Neutrophil (primary cell): ENCODE results near the gene KCNE1.
A peak's percentile ranks its signal among the peaks of the same experiment; 100 is the strongest.

Experiments used
- H3K27ac ChIP-seq: fragments of 200-600 bp; sonication (generic); 2 replicates; pipeline ENCODE4 v1.5.1; 2016; ENCODE audit warnings: mild to moderate bottlenecking, moderate library complexity
- H3K27me3 ChIP-seq: fragments of 200-600 bp; sonication (generic); 2 replicates; pipeline ENCODE4 v1.6.0; 2016; ENCODE audit warnings: mild to moderate bottlenecking
- H3K36me3 ChIP-seq: fragments of 200-600 bp; sonication (generic); 2 replicates; pipeline ENCODE4 v1.5.1; 2017
- H3K4me1 ChIP-seq, 2 experiments: fragments of 200-600 bp in 1 of 2; sonication (generic) in 1 of 2; 1 replicate in 1 of 2; 2 replicates in 1 of 2; pipeline versions ENCODE4 v1.5.1 to v1.6.1; 2013 to 2016; ENCODE audit warnings: low read depth in 1 of 2, low read length in 1 of 2, mild to moderate bottlenecking in 1 of 2, moderate library complexity in 1 of 2; ENCODE audit not compliant: control insufficient read depth in 1 of 2, insufficient read depth in 1 of 2
- H3K4me3 ChIP-seq, 2 experiments: fragments of 200-600 bp in 1 of 2; sonication (generic) in 1 of 2; 1 replicate in 1 of 2; 2 replicates in 1 of 2; pipeline ENCODE4 v1.5.1; 2013 to 2016; ENCODE audit warnings: low read depth in 1 of 2, low read length in 1 of 2, mild to moderate bottlenecking in 1 of 2, moderate library complexity in 1 of 2
- H3K9me3 ChIP-seq: fragments of 200-600 bp; sonication (generic); 2 replicates; pipeline ENCODE4 v1.5.1; 2016
- TF ChIP-seq, protein P1 (sequence below): fragments of 200-600 bp; sonication (generic); IDR thresholded peaks from 2 replicates; pipeline ENCODE4 v1.5.1; 2016; ENCODE audit warnings: antibody characterized with exemption

Gene KCNE1

DNA sequence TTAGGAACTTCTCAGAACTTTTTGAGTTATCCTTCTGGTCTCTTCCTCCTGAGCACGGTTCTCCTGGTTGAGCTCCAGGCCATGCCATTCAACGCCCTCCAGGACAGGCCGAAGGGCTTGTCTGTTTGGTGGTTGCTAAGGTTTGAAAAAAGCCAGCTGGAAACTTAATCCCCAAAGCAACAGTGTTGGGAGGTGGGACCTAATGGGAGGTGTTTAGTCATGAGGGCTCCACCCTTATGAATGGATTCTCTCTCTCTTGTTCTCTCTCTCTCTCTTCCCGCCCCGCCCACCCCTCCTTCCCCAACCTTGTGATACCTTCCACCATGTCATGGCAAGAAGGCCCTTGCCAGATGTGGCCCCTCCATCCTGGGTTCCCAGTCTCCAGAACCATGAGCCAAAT, 829 bp downstream of the KCNE1 start:
- peaks cover 76 to 82% of the 10 kb centered on the region in 2 experiments for H3K4me1 ChIP-seq
- peak overlapping the region; percentile 92 for H3K27ac ChIP-seq
- TF ChIP-seq, protein P1, sequence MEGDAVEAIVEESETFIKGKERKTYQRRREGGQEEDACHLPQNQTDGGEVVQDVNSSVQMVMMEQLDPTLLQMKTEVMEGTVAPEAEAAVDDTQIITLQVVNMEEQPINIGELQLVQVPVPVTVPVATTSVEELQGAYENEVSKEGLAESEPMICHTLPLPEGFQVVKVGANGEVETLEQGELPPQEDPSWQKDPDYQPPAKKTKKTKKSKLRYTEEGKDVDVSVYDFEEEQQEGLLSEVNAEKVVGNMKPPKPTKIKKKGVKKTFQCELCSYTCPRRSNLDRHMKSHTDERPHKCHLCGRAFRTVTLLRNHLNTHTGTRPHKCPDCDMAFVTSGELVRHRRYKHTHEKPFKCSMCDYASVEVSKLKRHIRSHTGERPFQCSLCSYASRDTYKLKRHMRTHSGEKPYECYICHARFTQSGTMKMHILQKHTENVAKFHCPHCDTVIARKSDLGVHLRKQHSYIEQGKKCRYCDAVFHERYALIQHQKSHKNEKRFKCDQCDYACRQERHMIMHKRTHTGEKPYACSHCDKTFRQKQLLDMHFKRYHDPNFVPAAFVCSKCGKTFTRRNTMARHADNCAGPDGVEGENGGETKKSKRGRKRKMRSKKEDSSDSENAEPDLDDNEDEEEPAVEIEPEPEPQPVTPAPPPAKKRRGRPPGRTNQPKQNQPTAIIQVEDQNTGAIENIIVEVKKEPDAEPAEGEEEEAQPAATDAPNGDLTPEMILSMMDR: no peak
- peak overlapping the region; percentile 71 to 75 for H3K4me3 ChIP-seq
- peaks cover 39% of the 10 kb centered on the region for H3K36me3 ChIP-seq
- no peaks in the 10 kb centered on the region for H3K9me3 ChIP-seq
- no peaks in the 10 kb centered on the region for H3K27me3 ChIP-seq

DNA sequence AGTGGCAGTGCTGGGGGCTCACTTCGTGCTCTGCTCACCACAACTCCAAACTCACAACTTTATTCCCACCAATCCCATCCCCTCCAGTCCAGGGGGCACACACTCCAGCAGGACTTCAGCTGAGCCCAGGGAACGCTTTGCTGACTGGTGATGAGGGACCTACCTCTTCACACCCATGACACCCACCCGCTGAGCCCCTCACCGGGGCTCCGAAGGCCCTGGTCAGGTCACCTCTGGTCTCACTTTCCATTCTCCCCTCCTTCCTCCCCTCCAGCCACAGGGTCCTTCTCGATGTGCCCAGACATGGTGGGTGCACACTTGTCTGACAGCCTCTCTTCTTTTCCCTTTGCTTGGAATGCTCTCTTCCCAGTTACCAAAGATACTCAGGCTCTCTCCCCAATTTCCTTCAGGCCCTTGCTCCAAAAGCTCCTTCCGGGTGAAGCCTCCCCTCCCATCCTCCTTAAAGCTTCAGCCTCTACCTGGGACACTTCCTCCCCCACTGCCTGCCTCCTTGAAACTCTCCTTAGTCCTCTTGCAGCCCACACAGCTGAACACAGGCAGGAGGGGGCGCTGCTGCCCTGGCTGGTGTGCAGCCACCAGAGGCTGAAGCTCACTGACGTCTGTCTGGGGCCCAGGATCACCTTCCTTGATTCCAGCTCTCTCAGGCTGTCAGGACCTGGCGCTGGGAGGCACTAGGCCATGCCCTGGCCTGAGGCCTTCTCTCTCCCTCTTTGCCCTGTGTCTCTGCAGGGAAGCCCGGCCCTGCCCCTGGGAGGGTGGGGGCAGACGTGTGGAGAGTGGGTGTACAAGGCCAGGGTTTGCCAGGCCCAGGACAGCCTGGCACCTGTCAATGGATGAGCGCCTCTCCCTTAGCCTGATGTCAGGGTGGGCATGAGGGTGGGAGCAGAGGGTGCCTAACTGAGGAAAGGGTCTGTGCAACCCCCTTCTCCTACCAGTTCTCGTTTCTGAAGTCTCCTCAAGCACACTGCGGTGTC, 1.6 kb downstream of the KCNE1 start:
- TF ChIP-seq, protein P1: peak; percentile 87
- H3K27ac ChIP-seq: peak overlapping the region; percentile 92
- no peaks in the 10 kb centered on the region for H3K27me3 ChIP-seq
- H3K4me3 ChIP-seq: peak overlapping the region; percentile 71 to 75
- peaks cover 69 to 75% of the 10 kb centered on the region in 2 experiments for H3K4me1 ChIP-seq
- H3K36me3 ChIP-seq: peaks cover 46% of the 10 kb centered on the region
- H3K9me3 ChIP-seq: no peaks in the 10 kb centered on the region

GRCh38 chr21:34509151-34509550, 2.9 kb downstream of the KCNE1 start:
- TF ChIP-seq, protein P1: no peak
- peak overlapping the region; percentile 27 for H3K27ac ChIP-seq
- H3K4me3 ChIP-seq: peak overlapping the region in 1 of 2 experiments; percentile 3
- no peaks in the 10 kb centered on the region for H3K27me3 ChIP-seq
- H3K9me3 ChIP-seq: no peaks in the 10 kb centered on the region
- H3K4me1 ChIP-seq: peaks cover 56 to 62% of the 10 kb centered on the region in 2 experiments
- peaks cover 59% of the 10 kb centered on the region for H3K36me3 ChIP-seq

- H3K36me3 ChIP-seq: peaks cover 84% of the 10 kb centered on the region
- H3K4me1 ChIP-seq: peaks cover 13 to 17% of the 10 kb centered on the region in 2 experiments
- H3K27ac ChIP-seq: no peak overlapping the region
- H3K9me3 ChIP-seq: no peaks in the 10 kb centered on the region
- no peak overlapping the region for H3K4me3 ChIP-seq
- no peaks in the 10 kb centered on the region for H3K27me3 ChIP-seq
- TF ChIP-seq, protein P1: no peak
These were observed 7.4 kb downstream of the KCNE1 start for GRCh38 chr21:34504595-34504994.

- no peak overlapping the region for H3K27ac ChIP-seq
- peaks cover 77% of the 10 kb centered on the region for H3K36me3 ChIP-seq
- H3K9me3 ChIP-seq: no peaks in the 10 kb centered on the region
- H3K4me3 ChIP-seq: no peak overlapping the region
- H3K27me3 ChIP-seq: no peaks in the 10 kb centered on the region
- peaks cover 3 to 10% of the 10 kb centered on the region in 2 experiments for H3K4me1 ChIP-seq
- TF ChIP-seq, protein P1: no peak
These were observed 9.4 kb downstream of the KCNE1 start for GRCh38 chr21:34502480-34503106.
